Measurements from ENCODE around the gene EFNB1.

The EFNB1 gene

DNA sequence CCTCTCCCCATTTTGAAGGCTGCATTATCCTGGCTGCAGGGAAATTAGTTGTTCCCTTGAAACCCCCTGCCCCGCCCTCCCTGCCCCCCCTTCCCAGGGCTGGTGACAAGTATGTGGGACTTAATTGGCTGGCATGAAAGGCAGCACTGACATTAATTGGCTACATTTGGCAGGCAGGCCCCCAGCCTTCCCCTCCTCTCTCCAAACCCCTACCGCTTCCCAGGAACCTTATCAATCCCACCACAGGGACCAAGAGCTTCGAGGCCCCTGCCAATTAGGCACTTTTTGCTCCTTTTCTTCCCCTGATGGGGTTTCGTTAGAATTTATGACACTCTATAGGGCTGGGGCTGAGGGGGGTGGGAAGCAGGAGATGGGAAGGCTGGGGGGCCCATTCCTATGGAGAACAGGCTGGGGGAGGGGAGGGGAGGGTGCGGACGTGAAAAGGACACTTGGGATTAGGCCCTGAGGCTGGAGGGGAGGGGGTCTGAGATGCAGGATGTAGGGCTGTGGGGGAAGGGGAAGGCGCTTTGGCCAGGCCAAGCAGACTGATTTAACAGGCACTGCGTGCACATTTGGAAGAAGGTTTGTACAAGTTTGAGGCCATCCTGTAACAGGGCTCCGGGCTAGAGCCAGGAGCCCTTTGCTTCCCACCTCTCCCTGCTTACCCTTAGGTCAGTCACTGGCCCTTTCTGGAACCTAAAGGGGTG is 52.2 kb downstream of the EFNB1 start:
- DNase-seq (ENCODE audit: low read depth in 1 of 2, low spot score in 1 of 2): no peak

DNA sequence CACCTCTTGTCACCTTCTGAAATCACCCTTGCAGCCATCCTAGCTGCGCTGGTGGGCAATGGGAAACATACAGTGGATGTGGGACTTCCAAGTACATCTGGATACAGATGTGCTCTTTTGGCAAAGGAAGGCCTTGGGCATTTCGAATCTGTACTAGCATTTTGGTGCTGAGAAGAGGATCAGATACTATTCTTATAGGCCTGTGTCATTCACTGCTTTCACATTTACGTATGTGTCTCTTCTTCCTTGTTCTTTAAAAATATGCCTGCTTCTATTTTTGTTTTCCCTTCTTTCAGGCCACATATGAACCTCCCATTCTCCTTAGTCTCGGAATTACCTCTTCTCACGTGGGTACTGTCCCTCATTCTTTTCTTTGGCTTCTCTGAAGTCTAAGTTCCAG is 53.1 kb downstream of the EFNB1 start:
- DNase-seq (ENCODE audit: low read depth in 1 of 2, low spot score in 1 of 2): no peak

DNA sequence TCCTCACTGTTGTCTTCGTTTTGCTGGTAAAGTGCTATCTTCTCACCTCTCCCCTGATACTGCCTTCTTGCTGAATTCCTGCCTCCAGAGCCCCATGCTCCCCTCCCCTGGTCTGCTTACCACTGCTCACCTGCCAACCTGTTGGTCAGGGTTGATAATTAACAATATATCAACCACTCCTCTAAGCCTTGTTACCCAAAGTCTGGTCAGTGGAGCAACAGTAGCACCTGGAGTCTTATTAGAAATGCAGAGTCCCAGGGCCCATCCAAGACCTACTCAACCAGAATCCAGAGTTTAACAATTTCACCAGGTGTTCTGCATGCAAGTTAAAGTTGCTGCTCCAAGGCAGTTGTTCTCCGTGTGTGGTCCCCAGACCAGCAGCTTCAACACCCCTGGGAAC is 55.0 kb downstream of the EFNB1 start:
- DNase-seq (ENCODE audit: low read depth in 1 of 2, low spot score in 1 of 2): no peak

DNA sequence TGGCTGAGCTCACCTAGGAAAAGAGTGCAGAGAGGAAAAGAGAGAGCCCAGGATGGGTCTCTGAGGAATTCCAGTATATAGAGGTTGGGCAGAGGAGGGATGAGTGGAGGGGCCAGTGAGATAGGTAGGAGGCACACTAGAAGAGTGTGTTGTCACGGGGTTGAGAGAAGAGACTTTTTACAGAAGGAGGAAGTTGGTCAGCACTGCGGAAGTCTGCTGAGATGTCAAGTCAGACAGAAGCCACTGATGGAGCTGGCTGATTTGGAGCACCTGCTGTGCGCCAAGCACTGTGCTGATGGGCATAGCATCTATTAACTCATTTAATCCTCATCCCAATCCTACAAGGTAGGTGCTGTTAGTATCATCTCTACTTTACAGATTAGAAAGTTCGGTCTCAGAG is 60.4 kb downstream of the EFNB1 start:
- no peak for DNase-seq (ENCODE audit: low read depth in 1 of 2, low spot score in 1 of 2)

Measured in activated CD4-positive, alpha-beta T cell treated with anti-CD3 and anti-CD28 coated beads, Interleukin-2, amount 50 U/mL, for 24 hours (primary cell).